HepG2 (cell line): ENCODE measurements around the gene DDRGK1. TPM values are rescaled to one million over a fixed set of nuclear protein-coding genes. Genes with fewer than 3 reads are reported as not detected.

Source experiments
- ADNP ChIP-seq: sonication (generic); formaldehyde crosslinking; IDR thresholded peaks from 2 replicates; pipeline ENCODE4 v1.4.0; 2020; ENCODE audit warnings: missing genetic modification reagents
- BCL6 ChIP-seq: IDR thresholded peaks from 2 replicates; pipeline ENCODE4 v1.6.1; 2016; ENCODE audit warnings: missing genetic modification reagents, missing compliant biosample characterization
- MXD4 ChIP-seq: IDR thresholded peaks from 2 replicates; pipeline ENCODE4 v1.6.1; 2016; ENCODE audit warnings: mild to moderate bottlenecking, missing biosample characterization, missing genetic modification reagents
- NBN ChIP-seq: fragments of 450-650 bp; conservative IDR thresholded peaks from 2 replicates; pipeline ENCODE4 v1.6.1; 2017
- POLR2AphosphoS5 ChIP-seq: IDR thresholded peaks from 2 replicates; pipeline ENCODE4 v1.6.1; 2012; ENCODE audit warnings: low read depth, low read length
- RELA ChIP-seq: sonication (generic); formaldehyde crosslinking; IDR thresholded peaks from 2 replicates; pipeline ENCODE4 v1.4.0; 2020; ENCODE audit warnings: missing genetic modification reagents
- RFX3 ChIP-seq: IDR thresholded peaks from 2 replicates; pipeline ENCODE4 v1.6.1; 2016; ENCODE audit warnings: missing biosample characterization, missing genetic modification reagents
- SP4 ChIP-seq: sonication (generic); formaldehyde crosslinking; IDR thresholded peaks from 2 replicates; pipeline ENCODE4 v1.8.1; 2023; ENCODE audit warnings: mild to moderate bottlenecking, missing genetic modification reagents
- TFDP1 ChIP-seq: IDR thresholded peaks from 2 replicates; pipeline ENCODE4 v1.6.1; 2016; ENCODE audit warnings: missing compliant biosample characterization, missing genetic modification reagents, borderline replicate concordance
- ZFX ChIP-seq: sonication (generic); formaldehyde crosslinking; IDR thresholded peaks from 2 replicates; pipeline ENCODE4 v1.4.0; 2020; ENCODE audit warnings: mild to moderate bottlenecking, low read depth, missing genetic modification reagents, moderate library complexity
- ZNF10 ChIP-seq: sonication (generic); formaldehyde crosslinking; IDR thresholded peaks from 2 replicates; pipeline ENCODE4 v1.4.0; 2020; ENCODE audit warnings: mild to moderate bottlenecking, low read depth, missing genetic modification reagents, borderline replicate concordance
- ZNF468 ChIP-seq: sonication (generic); formaldehyde crosslinking; IDR thresholded peaks from 2 replicates; pipeline ENCODE4 v1.8.0; 2022; ENCODE audit warnings: mild to moderate bottlenecking, moderate library complexity, missing genetic modification reagents
- ZNF678 ChIP-seq: sonication (generic); formaldehyde crosslinking; IDR thresholded peaks from 2 replicates; pipeline ENCODE4 v1.4.0; 2020; ENCODE audit warnings: mild to moderate bottlenecking, missing genetic modification reagents
- ZSCAN31 ChIP-seq: sonication (generic); formaldehyde crosslinking; IDR thresholded peaks from 2 replicates; pipeline ENCODE4 v1.5.0; 2020; ENCODE audit warnings: low read depth, mild to moderate bottlenecking, missing genetic modification reagents
- polyA plus RNA-seq, 8 experiments: library from polyadenylated mRNA; depleted of rRNA in 3 of 8; stranded (reverse) in 7 of 8; unstranded in 1 of 8; fragments of >200 nt; fragmentation: Illumina TruSeq in 4 of 8; extraction: Trizol in 4 of 8; gene quantifications; 2 replicates each; pipeline versions ENCODE4 v1.2.1 to v1.2.3, GENCODE V29; 2011 to 2016; ENCODE audit warnings: low read depth in 4 of 8, missing spikeins in 1 of 8, mixed read lengths in 1 of 8; ENCODE audit not compliant: insufficient read depth in 1 of 8
- total RNA-seq, 5 experiments: library from RNA; depleted of rRNA; stranded (reverse); fragments of >200 nt; fragmentation: Illumina TruSeq; extraction: Trizol; gene quantifications; 2 replicates each; pipeline ENCODE4 v1.2.3, GENCODE V29; 2016; ENCODE audit warnings: low read depth in 1 of 5
- TF ChIP-seq, protein P1 (sequence below): IDR thresholded peaks from 2 replicates; pipeline ENCODE4 v1.6.1; 2018; ENCODE audit warnings: missing genetic modification reagents, mild to moderate bottlenecking, missing compliant biosample characterization
- TF ChIP-seq, protein P2 (sequence below): sonication (generic); formaldehyde crosslinking; IDR thresholded peaks from 2 replicates; pipeline ENCODE4 v1.4.0; 2020; ENCODE audit warnings: missing genetic modification reagents, mild to moderate bottlenecking, borderline replicate concordance
- TF ChIP-seq, protein P3 (sequence below): sonication (generic); formaldehyde crosslinking; IDR thresholded peaks from 2 replicates; pipeline ENCODE4 v1.5.0; 2020; ENCODE audit warnings: mild to moderate bottlenecking, missing genetic modification reagents, borderline replicate concordance
- TF ChIP-seq, protein P4 (sequence below): sonication (generic); formaldehyde crosslinking; IDR thresholded peaks from 2 replicates; pipeline ENCODE4 v1.4.0; 2020; ENCODE audit warnings: mild to moderate bottlenecking, missing genetic modification reagents
- TF ChIP-seq, protein P5 (sequence below): sonication (generic); formaldehyde crosslinking; IDR thresholded peaks from 2 replicates; pipeline ENCODE4 v1.8.1; 2023; ENCODE audit warnings: missing genetic modification reagents, inconsistent platforms, borderline replicate concordance

Gene DDRGK1
- total and polyA plus RNA-seq, 2 of the 13 experiments (the other 11 are each of a cell fraction or from before 2014, with no cell fraction given): 96.7 to 149 TPM

DNA sequence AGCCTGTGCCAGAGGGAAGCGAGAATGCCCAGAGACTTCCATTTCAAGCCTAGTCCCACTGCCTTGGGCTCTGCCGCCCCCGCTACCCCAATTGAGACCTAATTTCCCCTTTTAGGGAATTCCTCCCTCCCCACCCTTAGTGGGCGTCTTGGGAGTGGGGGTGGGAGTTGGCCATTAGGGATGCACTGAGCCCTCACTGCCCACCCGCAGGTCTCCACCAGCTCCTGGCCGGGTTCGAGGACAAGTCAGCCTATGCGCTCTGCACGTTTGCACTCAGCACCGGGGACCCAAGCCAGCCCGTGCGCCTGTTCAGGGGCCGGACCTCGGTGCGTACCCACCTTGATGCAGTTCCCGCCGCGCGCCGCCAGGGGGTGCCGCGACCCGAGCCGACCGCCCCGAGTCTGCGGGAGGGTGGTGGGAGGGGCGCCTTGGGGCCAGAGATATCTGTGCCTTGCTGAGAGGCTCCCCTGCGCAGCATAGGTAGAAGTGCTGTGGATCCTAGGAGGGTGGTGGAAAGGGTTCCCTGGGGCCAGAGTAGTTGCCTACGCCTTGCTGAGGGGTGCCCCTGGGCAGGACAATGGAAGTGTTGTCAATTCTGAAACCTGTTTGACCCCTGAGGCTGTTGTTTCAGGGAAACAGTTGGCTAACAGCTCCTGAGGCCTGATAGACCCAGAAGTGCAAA lies 14.0 kb upstream of the DDRGK1 start (continued):
- TF ChIP-seq, protein P1, sequence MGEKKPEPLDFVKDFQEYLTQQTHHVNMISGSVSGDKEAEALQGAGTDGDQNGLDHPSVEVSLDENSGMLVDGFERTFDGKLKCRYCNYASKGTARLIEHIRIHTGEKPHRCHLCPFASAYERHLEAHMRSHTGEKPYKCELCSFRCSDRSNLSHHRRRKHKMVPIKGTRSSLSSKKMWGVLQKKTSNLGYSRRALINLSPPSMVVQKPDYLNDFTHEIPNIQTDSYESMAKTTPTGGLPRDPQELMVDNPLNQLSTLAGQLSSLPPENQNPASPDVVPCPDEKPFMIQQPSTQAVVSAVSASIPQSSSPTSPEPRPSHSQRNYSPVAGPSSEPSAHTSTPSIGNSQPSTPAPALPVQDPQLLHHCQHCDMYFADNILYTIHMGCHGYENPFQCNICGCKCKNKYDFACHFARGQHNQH (CRISPR knock-in tag): peak; percentile 91
- TF ChIP-seq ZFX: peak; percentile 67; the same call in 1 of the 2 replicates
- TF ChIP-seq, protein P2, sequence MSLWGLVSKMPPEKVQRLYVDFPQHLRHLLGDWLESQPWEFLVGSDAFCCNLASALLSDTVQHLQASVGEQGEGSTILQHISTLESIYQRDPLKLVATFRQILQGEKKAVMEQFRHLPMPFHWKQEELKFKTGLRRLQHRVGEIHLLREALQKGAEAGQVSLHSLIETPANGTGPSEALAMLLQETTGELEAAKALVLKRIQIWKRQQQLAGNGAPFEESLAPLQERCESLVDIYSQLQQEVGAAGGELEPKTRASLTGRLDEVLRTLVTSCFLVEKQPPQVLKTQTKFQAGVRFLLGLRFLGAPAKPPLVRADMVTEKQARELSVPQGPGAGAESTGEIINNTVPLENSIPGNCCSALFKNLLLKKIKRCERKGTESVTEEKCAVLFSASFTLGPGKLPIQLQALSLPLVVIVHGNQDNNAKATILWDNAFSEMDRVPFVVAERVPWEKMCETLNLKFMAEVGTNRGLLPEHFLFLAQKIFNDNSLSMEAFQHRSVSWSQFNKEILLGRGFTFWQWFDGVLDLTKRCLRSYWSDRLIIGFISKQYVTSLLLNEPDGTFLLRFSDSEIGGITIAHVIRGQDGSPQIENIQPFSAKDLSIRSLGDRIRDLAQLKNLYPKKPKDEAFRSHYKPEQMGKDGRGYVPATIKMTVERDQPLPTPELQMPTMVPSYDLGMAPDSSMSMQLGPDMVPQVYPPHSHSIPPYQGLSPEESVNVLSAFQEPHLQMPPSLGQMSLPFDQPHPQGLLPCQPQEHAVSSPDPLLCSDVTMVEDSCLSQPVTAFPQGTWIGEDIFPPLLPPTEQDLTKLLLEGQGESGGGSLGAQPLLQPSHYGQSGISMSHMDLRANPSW (CRISPR knock-in tag): 0 out of 2 replicates have a peak, but pooled peaks have one; percentile 61
- TF ChIP-seq, protein P3, sequence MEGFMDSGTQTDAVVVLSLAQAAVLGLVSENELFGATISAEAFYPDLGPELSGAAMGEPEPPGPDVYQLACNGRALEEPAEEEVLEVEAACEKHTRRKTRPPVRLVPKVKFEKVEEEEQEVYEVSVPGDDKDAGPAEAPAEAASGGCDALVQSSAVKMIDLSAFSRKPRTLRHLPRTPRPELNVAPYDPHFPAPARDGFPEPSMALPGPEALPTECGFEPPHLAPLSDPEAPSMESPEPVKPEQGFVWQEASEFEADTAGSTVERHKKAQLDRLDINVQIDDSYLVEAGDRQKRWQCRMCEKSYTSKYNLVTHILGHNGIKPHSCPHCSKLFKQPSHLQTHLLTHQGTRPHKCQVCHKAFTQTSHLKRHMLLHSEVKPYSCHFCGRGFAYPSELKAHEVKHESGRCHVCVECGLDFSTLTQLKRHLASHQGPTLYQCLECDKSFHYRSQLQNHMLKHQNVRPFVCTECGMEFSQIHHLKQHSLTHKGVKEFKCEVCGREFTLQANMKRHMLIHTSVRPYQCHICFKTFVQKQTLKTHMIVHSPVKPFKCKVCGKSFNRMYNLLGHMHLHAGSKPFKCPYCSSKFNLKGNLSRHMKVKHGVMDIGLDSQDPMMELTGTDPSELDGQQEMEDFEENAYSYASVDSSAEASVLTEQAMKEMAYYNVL: peak; percentile 28; the same call in 1 of the 2 replicates
- peak; percentile 96 for TF ChIP-seq RELA (CRISPR knock-in tag)
- no peak for TF ChIP-seq ZNF468 (CRISPR knock-in tag)
- TF ChIP-seq, protein P4, sequence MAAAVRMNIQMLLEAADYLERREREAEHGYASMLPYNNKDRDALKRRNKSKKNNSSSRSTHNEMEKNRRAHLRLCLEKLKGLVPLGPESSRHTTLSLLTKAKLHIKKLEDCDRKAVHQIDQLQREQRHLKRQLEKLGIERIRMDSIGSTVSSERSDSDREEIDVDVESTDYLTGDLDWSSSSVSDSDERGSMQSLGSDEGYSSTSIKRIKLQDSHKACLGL: no peak; the same call in 1 of the 2 replicates
- TF ChIP-seq SP4: no peak; the same call in 1 of the 2 replicates
- peak; percentile 83 for TF ChIP-seq ZSCAN31 (CRISPR knock-in tag)
- peak; percentile 83; the same call in 1 of the 2 replicates for TF ChIP-seq ADNP (CRISPR knock-in tag)
- peak; percentile 50; the same call in 1 of the 2 replicates for TF ChIP-seq TFDP1 (CRISPR knock-in tag)
- no peak for TF ChIP-seq ZNF678 (CRISPR knock-in tag)
- TF ChIP-seq MXD4 (CRISPR knock-in tag): peak; percentile 69; the same call in 1 of the 2 replicates
- TF ChIP-seq POLR2AphosphoS5: peak; percentile 33; the same call in 1 of the 2 replicates
- TF ChIP-seq BCL6: peak; percentile 63; the same call in 1 of the 2 replicates
- TF ChIP-seq ZNF10 (CRISPR knock-in tag): no peak
- TF ChIP-seq, protein P5, sequence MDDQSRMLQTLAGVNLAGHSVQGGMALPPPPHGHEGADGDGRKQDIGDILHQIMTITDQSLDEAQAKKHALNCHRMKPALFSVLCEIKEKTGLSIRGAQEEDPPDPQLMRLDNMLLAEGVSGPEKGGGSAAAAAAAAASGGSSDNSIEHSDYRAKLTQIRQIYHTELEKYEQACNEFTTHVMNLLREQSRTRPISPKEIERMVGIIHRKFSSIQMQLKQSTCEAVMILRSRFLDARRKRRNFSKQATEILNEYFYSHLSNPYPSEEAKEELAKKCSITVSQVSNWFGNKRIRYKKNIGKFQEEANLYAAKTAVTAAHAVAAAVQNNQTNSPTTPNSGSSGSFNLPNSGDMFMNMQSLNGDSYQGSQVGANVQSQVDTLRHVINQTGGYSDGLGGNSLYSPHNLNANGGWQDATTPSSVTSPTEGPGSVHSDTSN: no peak
- 0 out of 2 replicates have a peak, but pooled peaks have one; percentile 29 for TF ChIP-seq RFX3 (CRISPR knock-in tag)
- TF ChIP-seq NBN: no peak
